K562 (cell line): Measurements from ENCODE around the gene ANP32B. TPM values are rescaled to one million over a fixed set of nuclear protein-coding genes. Genes with fewer than 3 reads are reported as not detected.

Experiments used
- ATF1 ChIP-seq, 2 experiments: fragments of 450-650 bp in 1 of 2; IDR thresholded peaks; 2 replicates each; pipeline ENCODE4 v1.6.1; 2016; ENCODE audit warnings: missing compliant biosample characterization in 1 of 2, missing genetic modification characterization in 1 of 2
- BCL6 ChIP-seq: fragments of 250-450 bp; sonication (Bioruptor Pico); IDR thresholded peaks from 2 replicates; pipeline ENCODE4 v1.4.0; 2020
- CBFA2T3 ChIP-seq: fragments of 450-650 bp; IDR thresholded peaks from 2 replicates; pipeline ENCODE4 v1.6.1; 2017
- DACH1 ChIP-seq: fragments of 450-650 bp; IDR thresholded peaks from 2 replicates; pipeline ENCODE4 v1.6.1; 2018; ENCODE audit not compliant: partially characterized antibody
- DDX20 ChIP-seq: fragments of 450-650 bp; IDR thresholded peaks from 2 replicates; pipeline ENCODE4 v1.6.1; 2016; ENCODE audit warnings: missing genetic modification characterization, low read depth, mild to moderate bottlenecking, missing compliant biosample characterization, moderate library complexity
- GTF2E2 ChIP-seq: fragments of 200-800 bp; sonication (Bioruptor generic); IDR thresholded peaks from 2 replicates; pipeline ENCODE4 v1.6.1; 2016; ENCODE audit warnings: missing genetic modification characterization, missing compliant biosample characterization
- IFI16 ChIP-seq: fragments of 250-450 bp; sonication (Bioruptor Pico); IDR thresholded peaks from 2 replicates; pipeline ENCODE4 v2.1.2; 2022; ENCODE audit warnings: mild to moderate bottlenecking, inconsistent platforms
- KHSRP ChIP-seq: fragments of 450-650 bp; IDR thresholded peaks from 2 replicates; pipeline ENCODE4 v1.6.1; 2017
- MEF2D ChIP-seq: conservative IDR thresholded peaks from 2 replicates; pipeline ENCODE4 v1.6.1; 2016; ENCODE audit warnings: low read depth, missing genetic modification characterization, missing compliant biosample characterization
- MXI1 ChIP-seq: IDR thresholded peaks from 2 replicates; pipeline ENCODE4 v1.6.1; 2011; ENCODE audit warnings: low read depth, mild to moderate bottlenecking, improper control_type of control experiment, low read length
- RBM15 ChIP-seq: fragments of 200-400 bp; formaldehyde crosslinking; IDR thresholded peaks from 2 replicates; pipeline ENCODE4 v1.6.1; 2018; ENCODE audit warnings: mild to moderate bottlenecking, low read length, moderate library complexity; ENCODE audit not compliant: insufficient read depth
- SIX5 ChIP-seq, 2 experiments: IDR thresholded peaks; 2 replicates each; pipeline ENCODE4 v1.6.1; 2011; ENCODE audit warnings: low read length in 2 of 2, borderline replicate concordance in 1 of 2, low read depth in 1 of 2, mild to moderate bottlenecking in 1 of 2, moderate library complexity in 1 of 2; ENCODE audit not compliant: insufficient read depth in 1 of 2
- SMARCC2 ChIP-seq: fragments of 450-650 bp; IDR thresholded peaks from 2 replicates; pipeline ENCODE4 v1.6.1; 2017; ENCODE audit warnings: antibody characterized with exemption, moderate library complexity, mild to moderate bottlenecking, low read depth
- TEAD1 ChIP-seq, 2 experiments: fragments of 450-650 bp in 1 of 2; sonication (generic) in 1 of 2; formaldehyde crosslinking; IDR thresholded peaks; 2 replicates each; pipeline versions ENCODE4 v1.4.0 to v1.8.0; 2020 to 2022; ENCODE audit warnings: mild to moderate bottlenecking in 2 of 2, missing genetic modification reagents in 1 of 2
- ZBTB17 ChIP-seq: fragments of 450-650 bp; formaldehyde crosslinking; IDR thresholded peaks from 2 replicates; pipeline ENCODE4 v1.4.0; 2020; ENCODE audit warnings: mild to moderate bottlenecking
- ZNF12 ChIP-seq: sonication (generic); formaldehyde crosslinking; IDR thresholded peaks from 2 replicates; pipeline ENCODE4 v1.4.0; 2020; ENCODE audit warnings: mild to moderate bottlenecking, missing genetic modification reagents
- ZNF217 ChIP-seq: sonication (generic); formaldehyde crosslinking; IDR thresholded peaks from 2 replicates; pipeline ENCODE4 v1.8.0; 2022; ENCODE audit warnings: mild to moderate bottlenecking, missing genetic modification reagents
- ZNF24 ChIP-seq: fragments of 450-650 bp; IDR thresholded peaks from 2 replicates; pipeline ENCODE4 v1.6.1; 2016
- polyA plus RNA-seq, 8 experiments: library from polyadenylated mRNA; depleted of rRNA in 4 of 8; stranded (reverse) in 5 of 8; unstranded in 3 of 8; fragments of >200 nt; fragmentation: Nextera tagmentation in 2 of 8; fragmentation: Illumina TruSeq in 1 of 8; extraction: Ambion mirVana in 2 of 8; extraction: Trizol in 1 of 8; gene quantifications; 2 replicates each; pipeline versions ENCODE4 v1.2.1 to v1.2.3, GENCODE V29; 2011 to 2014; ENCODE audit warnings: inconsistent platforms in 1 of 8, missing spikeins in 1 of 8
- total RNA-seq, 7 experiments: library from RNA; depleted of rRNA in 6 of 7; stranded (reverse); fragments of >200 nt in 6 of 7; fragmentation: Illumina TruSeq in 2 of 7; extraction: Trizol in 2 of 7; gene quantifications; 2 replicates each; pipeline versions ENCODE4 v1.2.1 to v1.2.3, GENCODE V29; 2011 to 2021; ENCODE audit warnings: low replicate concordance in 1 of 7
- TF ChIP-seq, protein P1 (sequence below), 2 experiments: fragments of 450-650 bp in 1 of 2; sonication (generic) in 1 of 2; formaldehyde crosslinking in 1 of 2; IDR thresholded peaks in 1 of 2; conservative IDR thresholded peaks in 1 of 2; 2 replicates each; pipeline versions ENCODE4 v1.6.1 to v1.8.1; 2016 to 2023; ENCODE audit warnings: mild to moderate bottlenecking in 2 of 2, moderate library complexity in 2 of 2, inconsistent platforms in 1 of 2, missing genetic modification reagents in 1 of 2
- TF ChIP-seq, protein P2 (sequence below): fragments of 250-450 bp; sonication (Bioruptor Pico); IDR thresholded peaks from 2 replicates; pipeline ENCODE4 v1.5.0; 2021
- TF ChIP-seq, protein P3 (sequence below): fragments of 450-650 bp; IDR thresholded peaks from 2 replicates; pipeline ENCODE4 v1.6.1; 2017; ENCODE audit warnings: mild to moderate bottlenecking, moderate library complexity
- TF ChIP-seq, protein P4 (sequence below): fragments of 150-350 bp; conservative IDR thresholded peaks from 2 replicates; pipeline ENCODE4 v1.6.1; 2014; ENCODE audit warnings: low read length

The ANP32B gene
- total and polyA plus RNA-seq, 9 of the 15 experiments (the other 6 are each of a cell fraction or from before 2014, with no cell fraction given): 68.9 to 815 (median 141) TPM

DNA sequence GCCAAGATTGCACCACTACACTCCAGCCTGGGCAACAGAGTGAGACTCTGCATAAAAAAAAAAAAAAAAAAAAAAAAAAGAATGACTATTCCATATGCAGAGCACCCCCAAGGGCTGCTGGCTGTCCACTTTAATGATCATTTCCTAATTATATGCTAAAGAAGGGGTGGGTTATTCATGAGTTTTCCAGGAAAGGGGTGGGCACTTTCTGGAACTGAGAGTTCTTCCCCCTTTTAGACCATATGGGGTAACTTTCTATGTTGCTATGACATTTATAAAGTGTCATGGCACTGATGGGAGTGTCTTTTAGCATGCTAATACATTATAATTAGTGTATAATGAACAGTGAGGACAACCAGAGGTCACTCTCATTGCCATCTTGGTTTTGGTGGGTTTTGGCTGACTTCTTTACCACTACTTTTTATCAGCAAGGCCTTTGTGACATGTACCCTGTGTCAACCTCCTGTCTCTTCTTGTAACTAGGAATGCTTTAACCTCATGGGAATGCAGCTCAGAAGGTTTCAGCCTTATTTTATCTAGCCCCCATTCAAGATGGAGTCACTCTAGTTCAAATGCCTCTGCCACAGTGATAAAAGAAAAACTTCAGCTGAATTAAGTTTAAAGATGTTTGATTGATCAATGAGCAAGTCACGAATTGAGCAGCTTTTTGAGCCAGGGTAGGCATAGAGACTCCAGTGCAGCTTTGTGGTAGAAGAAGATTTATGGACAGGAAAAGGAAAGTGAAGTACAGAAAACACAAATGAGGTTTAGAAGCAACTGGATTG is 66.3 kb downstream of the ANP32B start (continued):
- TF ChIP-seq, protein P1, sequence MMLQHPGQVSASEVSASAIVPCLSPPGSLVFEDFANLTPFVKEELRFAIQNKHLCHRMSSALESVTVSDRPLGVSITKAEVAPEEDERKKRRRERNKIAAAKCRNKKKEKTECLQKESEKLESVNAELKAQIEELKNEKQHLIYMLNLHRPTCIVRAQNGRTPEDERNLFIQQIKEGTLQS (IDR thresholded peaks at IDR 0.05): no peak
- TF ChIP-seq, protein P1 (CRISPR knock-in tag; conservative IDR thresholded peaks at IDR 0.05): no peak
- TF ChIP-seq, protein P2, sequence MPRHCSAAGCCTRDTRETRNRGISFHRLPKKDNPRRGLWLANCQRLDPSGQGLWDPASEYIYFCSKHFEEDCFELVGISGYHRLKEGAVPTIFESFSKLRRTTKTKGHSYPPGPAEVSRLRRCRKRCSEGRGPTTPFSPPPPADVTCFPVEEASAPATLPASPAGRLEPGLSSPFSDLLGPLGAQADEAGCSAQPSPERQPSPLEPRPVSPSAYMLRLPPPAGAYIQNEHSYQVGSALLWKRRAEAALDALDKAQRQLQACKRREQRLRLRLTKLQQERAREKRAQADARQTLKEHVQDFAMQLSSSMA (CRISPR knock-in tag): no peak
- TF ChIP-seq BCL6 (peak; percentile 45; the same call in 1 of the 2 replicates), ZBTB17 (CRISPR knock-in tag) (peak; percentile 77), KHSRP (no peak), TEAD1 (CRISPR knock-in tag; IDR thresholded peaks at IDR 0.05) (peak in 1 of 2 experiments; percentile 75; a peak in 1 of 4 replicates), ZNF24 (no peak), DACH1 (no peak), ZNF12 (CRISPR knock-in tag) (no peak), DDX20 (peak; percentile 87), GTF2E2 (tag) (no peak), MEF2D (tag) (peak; percentile 89), SMARCC2 (no peak), ZNF217 (no peak), ATF1 (CRISPR knock-in tag; IDR thresholded peaks at IDR 0.05) (no peak), ATF1 (tag; IDR thresholded peaks at IDR 0.05) (no peak), SIX5 (IDR thresholded peaks at IDR 0.05; ENCODE audit: borderline replicate concordance in 1 of 2, insufficient read depth in 1 of 2, low read depth in 1 of 2, low read length in 2 of 2) (no peak), MXI1 (no peak), CBFA2T3 (no peak), RBM15 (no peak), IFI16 (peak; percentile 73; the same call in 1 of the 2 replicates)
- TF ChIP-seq, protein P3, sequence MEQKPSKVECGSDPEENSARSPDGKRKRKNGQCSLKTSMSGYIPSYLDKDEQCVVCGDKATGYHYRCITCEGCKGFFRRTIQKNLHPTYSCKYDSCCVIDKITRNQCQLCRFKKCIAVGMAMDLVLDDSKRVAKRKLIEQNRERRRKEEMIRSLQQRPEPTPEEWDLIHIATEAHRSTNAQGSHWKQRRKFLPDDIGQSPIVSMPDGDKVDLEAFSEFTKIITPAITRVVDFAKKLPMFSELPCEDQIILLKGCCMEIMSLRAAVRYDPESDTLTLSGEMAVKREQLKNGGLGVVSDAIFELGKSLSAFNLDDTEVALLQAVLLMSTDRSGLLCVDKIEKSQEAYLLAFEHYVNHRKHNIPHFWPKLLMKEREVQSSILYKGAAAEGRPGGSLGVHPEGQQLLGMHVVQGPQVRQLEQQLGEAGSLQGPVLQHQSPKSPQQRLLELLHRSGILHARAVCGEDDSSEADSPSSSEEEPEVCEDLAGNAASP: no peak
- TF ChIP-seq, protein P4, sequence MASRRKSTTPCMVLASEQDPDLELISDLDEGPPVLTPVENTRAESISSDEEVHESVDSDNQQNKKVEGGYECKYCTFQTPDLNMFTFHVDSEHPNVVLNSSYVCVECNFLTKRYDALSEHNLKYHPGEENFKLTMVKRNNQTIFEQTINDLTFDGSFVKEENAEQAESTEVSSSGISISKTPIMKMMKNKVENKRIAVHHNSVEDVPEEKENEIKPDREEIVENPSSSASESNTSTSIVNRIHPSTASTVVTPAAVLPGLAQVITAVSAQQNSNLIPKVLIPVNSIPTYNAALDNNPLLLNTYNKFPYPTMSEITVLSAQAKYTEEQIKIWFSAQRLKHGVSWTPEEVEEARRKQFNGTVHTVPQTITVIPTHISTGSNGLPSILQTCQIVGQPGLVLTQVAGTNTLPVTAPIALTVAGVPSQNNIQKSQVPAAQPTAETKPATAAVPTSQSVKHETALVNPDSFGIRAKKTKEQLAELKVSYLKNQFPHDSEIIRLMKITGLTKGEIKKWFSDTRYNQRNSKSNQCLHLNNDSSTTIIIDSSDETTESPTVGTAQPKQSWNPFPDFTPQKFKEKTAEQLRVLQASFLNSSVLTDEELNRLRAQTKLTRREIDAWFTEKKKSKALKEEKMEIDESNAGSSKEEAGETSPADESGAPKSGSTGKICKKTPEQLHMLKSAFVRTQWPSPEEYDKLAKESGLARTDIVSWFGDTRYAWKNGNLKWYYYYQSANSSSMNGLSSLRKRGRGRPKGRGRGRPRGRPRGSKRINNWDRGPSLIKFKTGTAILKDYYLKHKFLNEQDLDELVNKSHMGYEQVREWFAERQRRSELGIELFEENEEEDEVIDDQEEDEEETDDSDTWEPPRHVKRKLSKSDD: no peak
